GM19240 (cell line): ENCODE measurements around the gene LMNB1.
"Not testable (repeated sequence)": the region's sequence is repeated elsewhere in the genome, so short reads cannot be mapped to it uniquely, and the experiment has no call there.

Experiments
- DNase-seq: peaks from one replicate; pipeline ENCODE4 v3.0.0; 2011; ENCODE audit warnings: low spot score; ENCODE audit not compliant: insufficient read length

LMNB1 gene

DNA sequence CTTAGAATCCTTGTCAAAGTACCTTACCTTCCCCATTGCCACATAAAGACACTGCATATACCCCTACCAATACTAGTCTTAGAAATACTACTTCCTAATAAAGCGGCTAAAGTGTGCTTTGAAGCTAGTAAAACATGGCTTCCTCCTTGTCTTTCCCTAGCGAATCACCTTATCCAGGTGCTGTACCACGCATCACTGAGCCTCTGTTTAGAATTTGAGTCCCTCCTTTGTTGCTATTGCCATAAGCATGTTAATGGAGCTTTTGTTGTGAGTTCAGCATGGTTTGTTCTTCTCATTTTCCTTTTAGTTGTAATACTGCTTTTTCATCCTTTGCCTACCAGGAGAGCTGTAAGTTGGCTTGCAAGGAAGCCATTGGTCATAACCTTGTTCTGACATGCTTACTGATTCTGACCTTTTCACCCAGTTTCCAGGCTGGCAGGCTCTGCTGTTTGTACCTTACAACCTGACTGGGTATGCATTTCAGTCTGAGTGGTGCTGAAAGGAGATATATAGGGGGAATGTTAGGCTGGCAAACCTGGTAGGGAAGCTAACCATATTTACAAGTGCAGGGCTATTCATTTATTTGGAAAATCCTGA lies 49.8 kb downstream of the LMNB1 start:
- DNase-seq: no peak

DNA sequence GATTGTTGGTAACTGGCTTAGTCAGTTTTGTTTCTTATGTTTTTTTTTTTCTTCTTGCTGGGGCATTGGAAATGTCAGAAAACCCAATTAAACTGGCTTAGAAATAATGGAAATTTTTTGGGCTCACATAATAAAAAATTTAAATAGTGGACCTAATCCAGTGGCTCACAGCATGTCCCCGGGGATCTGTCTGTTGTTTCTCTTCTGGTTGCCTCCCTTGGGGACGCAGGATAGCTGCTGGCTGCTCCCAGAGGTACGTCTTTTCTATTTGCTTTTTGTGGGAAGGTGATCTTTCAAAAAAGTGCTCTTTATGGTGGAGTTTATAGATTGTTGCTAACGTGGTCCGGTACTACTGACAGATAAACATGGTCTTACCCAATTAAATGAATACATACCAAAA lies 52.2 kb downstream of the LMNB1 start:
- DNase-seq: no peak

DNA sequence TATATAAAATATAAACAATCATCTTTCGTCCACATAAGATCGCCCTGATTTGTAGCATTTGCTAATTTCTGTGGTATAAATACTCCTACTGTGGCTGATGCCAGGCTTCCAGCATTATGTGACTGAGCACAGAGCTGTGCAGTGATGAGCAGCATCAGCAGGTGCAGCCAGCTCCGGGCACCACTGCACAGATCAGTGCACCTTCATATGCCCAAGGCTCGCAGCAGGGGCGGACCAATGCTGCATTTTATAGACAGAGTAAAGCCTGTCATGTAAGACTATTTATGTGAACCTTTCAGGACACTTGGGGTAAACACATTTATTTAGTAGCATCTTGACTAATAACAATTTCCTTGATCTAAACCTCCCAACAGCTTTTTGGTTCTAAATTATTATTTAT lies 53.1 kb downstream of the LMNB1 start:
- no peak for DNase-seq

DNA sequence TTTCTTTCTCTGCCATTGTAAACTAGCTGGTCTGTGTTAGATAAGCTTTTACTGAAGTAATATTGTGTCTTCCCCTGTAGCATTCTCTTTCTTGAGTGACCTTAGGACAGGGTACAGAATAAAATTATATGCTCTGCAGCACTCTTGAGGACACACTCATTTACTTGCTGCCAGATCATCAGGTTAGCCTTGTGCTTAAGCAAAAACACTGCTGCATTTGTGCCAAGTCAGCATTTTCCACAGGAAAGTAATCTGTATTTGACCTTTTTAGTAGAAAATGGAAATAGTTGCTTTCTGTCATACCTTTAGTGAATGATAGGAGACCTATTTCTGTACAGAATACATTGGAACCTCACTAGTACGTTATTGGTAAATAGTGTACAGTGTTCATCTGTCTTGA lies 54.2 kb downstream of the LMNB1 start:
- DNase-seq: no peak

DNA sequence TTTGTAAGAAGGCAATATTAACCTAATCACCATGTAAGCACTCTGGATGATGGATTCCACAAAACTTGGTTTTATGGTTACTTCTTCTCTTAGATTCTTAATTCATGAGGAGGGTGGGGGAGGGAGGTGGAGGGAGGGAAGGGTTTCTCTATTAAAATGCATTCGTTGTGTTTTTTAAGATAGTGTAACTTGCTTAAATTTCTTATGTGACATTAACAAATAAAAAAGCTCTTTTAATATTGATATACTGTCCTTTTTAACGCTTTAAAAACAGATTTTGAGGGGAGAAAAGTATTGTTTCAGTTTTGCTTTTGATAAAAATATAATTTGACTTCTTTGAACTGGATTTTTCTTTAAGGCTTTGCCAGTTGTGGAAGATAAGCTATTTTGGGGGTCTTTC lies 59.8 kb downstream of the LMNB1 start:
- no peak for DNase-seq

DNA sequence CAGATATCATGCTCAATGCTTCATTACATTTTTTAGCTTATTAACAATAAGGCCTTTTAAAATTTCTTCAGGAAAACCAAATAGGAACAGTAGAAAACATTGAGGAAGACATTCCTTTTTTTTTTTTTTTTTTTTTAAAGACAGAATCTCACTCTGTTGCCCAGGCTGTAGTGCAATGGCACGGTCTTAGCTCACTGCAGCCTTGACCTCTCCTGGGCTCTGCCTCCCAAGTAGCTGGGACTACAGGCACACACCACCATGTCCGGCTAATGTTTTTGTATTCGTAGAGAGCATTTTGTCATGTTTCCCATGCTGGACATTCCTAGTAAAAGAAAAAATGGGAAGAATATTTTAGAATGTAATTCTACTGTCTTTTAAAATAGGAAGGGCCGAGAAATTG lies 60.3 kb downstream of the LMNB1 start:
- no peak for DNase-seq

DNA sequence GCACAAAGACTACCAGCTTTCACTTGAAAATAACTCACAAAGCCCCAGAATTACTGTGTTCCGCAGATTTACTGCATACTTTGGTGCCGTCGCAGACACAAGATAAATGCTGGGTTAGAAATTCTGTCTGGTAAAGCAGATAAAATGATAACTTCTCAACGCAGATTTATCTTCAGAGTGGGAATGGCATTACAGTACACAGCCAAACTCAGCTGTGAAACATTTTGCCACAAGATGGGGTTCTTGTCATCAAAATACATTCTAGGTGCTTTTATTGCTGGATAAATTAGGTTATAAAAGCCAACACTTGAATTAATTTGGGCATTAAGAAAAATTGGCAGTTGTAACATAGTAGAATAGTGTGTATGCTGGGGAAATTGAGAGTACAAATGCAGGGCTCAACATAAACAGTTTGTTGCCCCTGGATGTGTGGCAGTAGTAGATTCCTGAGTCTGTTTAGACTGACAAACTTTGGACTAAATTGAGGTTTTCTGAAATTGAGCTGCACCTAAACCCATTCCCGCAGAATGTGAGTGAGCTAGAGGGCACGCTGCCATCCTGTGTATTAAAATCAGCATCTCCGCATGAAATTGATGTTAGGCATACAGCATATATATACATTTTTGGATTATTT lies 61.1 kb downstream of the LMNB1 start:
- no peak for DNase-seq

DNA sequence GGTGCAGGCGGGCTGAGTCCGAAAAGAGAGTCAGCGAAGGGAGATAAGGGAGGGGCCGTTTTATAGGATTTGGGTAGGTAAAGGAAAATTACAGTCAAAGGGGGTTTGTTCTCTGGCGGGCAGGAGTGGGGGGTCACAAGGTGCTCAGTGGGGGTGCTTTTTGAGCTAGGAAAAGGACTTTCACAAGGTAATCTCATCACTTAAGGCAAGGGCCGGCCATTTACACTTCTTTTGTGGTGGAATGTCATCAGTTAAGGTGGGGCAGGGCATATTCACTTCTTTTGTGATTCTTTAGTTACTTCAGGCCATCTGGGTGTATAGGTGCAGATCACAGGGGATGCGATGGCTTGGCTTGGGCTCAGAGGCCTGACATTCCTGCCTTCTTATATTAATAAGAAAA lies 62.5 kb downstream of the LMNB1 start:
- not testable (repeated sequence) for DNase-seq

DNA sequence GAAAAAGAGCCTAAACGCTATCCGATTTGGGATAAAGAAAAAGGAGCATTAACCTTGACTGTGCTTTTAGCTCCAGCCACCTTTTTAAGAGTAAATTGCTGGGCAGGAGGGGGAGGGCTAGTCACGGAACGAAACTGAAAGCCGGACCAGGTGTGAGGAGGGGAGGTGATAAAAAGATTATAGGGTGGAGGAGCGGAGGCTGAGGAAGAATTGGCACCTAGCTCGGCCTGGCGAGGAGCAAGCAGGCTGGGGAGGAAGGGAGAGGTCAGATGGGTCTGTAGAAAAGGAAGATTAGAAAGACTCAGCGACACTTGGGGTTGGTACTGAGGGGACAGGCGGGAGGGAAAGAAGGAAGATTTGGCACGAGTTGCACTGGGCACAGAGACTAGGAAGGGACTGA lies 66.4 kb downstream of the LMNB1 start:
- not testable (repeated sequence) for DNase-seq

DNA sequence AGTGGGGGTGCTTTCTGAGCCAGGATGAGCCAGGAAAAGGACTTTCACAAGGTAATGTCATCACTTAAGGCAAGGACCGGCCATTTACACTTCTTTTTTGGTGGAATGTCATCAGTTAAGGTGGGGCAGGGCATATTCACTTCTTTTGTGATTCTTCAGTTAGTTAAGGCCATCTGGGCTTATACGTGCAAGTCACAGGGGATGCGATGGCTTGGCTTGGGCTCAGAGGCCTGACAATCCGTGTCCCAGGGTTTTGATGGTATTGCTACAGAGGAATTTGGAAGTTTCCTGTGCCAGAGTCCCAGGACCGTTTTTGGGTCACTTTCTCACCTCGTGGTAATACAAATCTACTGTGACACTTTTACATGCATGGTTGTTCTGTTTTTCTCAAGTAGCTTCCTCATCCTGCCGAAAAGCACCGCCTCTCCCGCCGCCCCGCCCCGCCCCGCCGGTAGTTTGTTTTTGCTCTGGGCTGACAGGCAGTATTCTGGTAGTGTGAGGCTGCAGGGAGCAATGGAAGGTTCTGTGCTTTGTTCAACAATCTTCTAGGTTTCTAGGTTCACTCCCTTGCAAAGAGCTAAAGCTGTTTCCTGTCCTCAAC lies 68.6 kb downstream of the LMNB1 start:
- peak; percentile 34 for DNase-seq

DNA sequence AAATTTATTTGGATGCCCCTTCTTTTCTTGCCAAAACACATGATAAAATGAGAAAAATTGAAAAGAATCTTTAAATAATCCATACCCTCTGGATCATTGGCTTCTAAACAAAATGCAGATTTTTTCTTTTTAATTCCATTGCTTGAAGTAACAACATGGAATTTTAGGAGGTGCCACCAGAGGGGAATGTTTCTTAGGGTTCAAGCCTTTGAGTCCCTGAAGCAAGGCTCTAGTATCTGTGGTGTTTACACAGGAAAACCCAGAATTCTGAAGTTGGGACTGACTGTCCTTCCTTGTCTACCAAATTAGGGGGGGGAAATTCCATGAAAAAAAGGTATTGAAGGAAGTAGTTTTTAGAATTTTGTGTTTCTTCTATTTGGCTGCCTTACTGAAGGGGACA lies 69.4 kb downstream of the LMNB1 start:
- DNase-seq: no peak

DNA sequence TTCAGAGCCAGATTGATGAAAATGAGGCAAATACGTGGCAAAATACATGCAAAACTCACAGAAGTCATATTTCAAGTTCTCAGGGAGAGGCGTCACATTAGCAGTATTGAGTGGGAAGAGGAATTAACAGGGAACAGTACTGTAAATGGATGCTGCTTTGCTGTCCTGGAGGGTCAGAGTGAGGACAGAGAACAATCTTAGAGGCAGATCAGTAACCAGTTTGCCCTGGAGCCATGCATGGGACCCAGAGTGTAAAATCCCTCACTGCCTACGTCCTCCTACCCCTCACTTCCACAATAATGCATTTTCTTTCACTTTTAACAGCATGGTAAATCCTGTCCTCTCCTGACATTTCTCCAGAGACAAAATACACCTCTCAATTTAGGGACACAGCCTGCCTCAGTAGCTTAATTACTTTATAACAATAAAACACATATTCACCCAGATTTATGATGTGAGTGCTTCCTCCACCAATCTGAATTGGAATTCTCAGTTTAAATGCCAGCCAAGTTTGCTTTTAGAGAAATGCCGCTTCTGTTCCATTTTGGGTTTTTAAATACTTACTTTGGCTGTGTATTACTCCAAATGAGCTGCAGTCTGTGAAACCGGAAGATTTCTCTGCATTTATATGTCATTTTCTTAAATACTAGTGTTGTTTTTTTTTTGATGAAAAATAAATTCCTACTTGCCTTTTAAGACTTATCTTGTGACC lies 70.0 kb downstream of the LMNB1 start:
- DNase-seq: no peak

DNA sequence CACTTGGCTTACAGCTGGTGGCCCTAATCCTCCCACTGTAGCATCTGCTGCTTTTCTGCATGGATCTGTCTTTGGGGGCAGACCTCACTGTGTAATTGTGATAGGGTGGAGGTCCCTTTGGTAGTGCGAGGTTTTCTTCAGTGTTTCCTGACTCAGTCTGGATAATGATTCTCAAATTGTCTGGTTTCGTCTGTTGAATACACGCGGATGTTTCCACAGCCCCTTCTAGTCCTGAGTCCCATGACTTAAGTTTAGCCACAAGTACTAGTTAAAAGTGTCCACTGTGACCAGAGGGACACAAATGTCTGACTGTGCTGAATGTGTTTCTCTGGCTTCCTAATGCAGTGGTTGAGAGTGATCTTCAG lies 70.5 kb downstream of the LMNB1 start:
- no peak for DNase-seq

DNA sequence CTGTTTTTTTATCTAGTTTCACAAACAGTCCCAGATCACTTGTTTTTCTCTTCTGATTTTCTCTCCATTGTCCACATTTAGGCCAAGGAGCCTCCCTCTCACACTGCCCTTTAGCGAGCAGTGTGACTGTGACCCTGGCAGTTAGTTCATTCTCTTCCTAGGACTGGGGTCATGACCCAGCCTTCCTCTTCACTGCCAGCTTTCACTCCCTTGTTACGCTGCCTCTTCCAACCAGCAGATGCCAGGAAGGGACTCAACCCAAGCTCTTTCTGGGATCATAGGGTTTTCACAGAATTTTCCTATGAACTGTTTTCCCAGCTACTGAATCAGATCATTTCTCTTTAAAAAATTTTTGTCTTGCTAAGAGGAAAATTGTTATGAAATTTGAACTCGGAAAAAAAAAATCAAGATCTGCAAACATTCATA lies 70.9 kb downstream of the LMNB1 start:
- no peak for DNase-seq

DNA sequence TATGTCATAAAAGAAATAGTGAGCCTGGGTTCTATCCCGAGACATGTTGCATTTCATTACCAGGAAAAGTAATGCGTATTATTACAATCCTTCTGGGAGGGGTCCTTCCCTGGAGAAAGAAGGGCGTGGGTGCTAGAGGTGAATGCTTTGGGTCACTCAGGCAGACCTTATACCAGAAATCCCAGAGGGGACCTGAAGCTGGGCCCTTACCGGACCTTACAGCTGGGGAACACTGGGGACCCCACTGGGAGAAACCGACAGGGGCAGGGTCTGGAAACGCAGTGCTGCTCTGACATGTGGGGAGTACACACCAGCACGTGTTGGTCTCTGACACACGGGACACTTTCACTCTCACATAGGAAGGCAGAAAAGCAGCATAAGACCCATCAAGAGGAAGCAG lies 71.3 kb downstream of the LMNB1 start:
- no peak for DNase-seq

DNA sequence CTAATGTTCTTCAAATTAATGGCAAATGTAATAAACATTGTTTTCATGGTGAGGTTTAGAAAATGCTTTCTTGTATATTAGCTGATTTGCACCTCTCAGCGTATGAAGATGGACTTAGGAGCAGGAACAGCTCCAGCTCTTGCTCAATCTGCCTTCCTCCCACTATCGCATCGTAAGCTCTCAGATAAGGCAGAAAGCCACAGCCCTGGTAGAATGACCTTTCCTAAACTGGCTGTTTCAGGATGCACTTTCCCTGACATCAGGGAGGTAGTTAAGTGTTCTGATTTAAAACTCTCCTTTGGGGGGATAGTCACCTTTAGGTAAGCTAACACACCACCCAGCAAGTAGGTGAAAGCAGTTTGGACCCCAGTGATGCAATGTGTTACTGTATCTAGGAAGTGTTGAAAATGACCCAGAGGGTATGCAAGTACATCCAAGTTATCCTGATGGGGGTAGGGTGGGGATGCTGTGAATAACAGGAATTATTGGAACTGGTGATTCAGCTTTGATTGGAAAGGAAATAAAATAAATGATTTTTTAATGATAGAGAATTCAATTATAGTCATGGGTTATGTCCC lies 72.3 kb downstream of the LMNB1 start:
- DNase-seq: no peak

DNA sequence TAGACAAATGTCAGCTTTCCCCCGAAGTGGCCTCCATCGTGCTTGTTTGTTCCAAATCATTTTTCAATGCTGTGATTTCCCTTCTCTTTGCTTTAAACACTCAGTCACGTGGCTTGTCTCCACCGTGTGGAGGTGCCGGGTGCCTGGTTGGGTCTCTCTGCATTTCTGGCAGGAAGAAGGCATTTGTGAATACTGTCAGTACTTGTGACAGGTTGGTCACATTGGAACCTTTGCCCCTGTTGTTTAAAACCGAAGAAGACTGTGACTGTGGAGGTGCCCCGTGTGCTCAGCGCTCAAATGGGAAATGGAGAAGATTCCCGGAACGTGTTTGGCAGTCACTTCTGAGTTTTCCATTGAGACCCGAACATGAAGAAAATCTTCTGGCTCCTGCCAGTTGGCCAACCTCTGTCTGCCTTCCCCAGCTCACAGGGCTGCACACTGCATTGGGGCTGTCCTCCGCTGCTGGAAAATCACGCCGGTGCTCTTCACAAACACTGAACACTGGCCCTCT lies 74.6 kb downstream of the LMNB1 start:
- DNase-seq: no peak

DNA sequence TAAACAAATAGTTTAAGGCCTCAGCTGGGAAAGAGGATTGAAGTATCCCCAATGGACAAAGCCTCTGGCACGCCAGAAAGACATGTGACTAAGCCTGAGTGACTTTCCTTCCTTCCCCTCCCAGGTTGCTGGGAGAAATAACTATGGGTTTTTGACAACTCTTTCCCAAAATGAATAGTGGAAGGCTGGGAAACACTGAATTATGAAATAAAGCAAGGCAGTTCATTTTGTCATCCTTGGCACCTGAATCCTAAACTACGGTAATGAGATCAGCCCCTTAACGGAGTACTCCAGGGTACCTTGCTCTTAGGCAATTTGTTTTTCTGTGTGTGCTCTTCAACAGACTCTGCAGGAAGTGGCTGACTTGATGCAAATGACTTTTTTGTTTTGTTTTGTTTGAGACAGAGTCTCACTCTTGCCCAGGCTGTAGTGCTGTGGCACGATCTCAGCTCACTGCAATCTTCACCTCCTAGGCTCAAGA lies 75.2 kb downstream of the LMNB1 start:
- peak; percentile 27 for DNase-seq

DNA sequence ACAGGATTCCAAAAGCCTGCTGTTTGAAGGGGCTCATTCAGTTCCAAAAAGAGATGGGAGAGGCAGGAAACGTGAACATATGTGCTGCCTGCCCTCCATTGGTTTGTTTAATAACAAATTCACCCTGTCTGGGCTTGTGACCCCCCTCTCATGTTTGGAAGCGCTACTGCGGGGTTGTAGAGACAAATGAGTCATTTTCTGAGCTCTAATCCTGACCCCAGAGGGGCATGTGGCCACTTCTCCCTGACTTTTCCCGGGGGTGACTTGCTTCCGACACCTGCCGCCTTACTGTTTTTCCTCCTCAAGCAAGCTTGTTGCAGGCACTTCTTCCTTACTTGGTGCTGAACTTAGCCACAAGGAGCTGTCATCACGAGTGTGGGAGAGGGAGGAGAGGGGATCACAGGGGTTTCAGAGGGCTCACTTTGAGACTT lies 75.9 kb downstream of the LMNB1 start:
- DNase-seq: no peak

DNA sequence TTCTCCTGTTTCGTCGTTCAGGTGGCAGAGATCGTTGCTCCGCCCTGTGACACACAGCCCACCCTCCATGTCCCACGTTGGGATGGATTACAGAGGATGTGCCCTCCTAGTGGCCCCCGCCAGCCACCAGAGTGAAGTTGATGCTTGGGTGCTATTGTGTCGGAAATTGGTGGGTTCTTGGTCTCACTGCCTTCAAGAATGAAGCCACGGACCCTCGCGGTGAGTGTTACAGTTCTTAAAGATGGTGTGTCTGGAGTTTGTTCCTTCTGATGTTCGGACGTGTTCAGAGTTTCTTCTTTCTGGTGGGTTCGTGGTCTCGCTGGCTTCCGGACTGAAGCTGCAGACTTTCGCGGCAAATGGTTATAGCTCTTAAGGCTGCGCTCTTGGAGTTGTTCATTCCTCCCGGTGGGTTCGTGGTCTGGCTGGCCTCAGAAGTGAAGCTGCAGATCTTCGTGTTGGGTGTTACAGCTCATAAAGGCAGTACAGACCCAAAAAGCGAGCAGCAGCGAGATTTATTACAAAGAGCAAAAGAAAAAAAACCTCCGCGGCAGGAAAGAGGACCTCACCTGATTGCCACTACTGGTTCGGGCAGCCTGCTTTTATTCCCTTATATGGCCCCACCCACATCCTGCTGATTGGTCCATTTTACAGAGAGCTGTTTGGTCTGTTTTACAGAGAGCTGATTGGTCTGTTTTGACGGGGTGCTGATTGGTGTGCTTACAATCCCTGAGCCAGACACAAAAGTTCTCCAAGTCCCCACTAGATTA lies 76.8 kb downstream of the LMNB1 start:
- not testable (repeated sequence) for DNase-seq

DNA sequence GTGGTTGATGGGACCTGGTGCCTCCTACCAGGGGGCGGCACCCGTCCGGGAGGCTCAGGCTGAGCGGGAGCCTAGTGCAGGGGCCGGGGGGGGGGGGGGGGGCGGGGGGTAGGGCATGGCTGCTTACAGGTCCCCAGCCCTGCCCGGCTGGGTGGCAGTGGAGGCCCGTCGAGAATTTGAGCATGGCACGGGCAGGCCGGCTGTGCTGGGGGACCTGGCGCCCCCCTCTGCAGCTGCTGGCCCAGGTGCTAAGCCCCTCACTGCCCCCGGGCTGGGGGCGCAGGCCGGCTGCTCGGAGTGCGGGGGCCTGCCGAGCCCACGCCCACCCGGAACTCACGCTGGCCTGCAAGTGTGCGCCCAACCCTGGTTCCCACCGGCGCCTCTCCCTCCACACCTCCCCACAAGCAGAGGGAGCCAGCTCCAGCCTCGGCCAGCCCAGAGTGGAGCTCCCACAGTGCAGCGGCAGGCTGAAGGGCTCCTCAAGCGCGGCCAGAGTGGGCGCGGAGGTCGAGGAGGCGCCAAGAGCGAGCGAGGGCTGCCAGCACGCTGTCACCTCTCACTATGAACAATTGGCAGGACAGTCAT lies 77.7 kb downstream of the LMNB1 start:
- no peak for DNase-seq
